Ovary (tissue), 9 donors: Measurements from ENCODE around the gene KRTAP20-1. TPM values are rescaled to one million over a fixed set of nuclear protein-coding genes. Genes with fewer than 3 reads are reported as not detected.

Source experiments
- DNase-seq, 5 donors: peaks; one replicate each; pipeline ENCODE4 v3.0.0-alpha.2; 2019 to 2020
- H3K27ac ChIP-seq, 2 donors: fragments of 200-600 bp; one replicate each; pipeline versions ENCODE4 v1.5.1 to v1.8.0; 2019 to 2022
- H3K27me3 ChIP-seq: fragments of 200-600 bp; one replicate; pipeline ENCODE4 v1.8.0; 2022
- H3K36me3 ChIP-seq: fragments of 200-600 bp; sonication (generic); one replicate; pipeline ENCODE4 v1.5.1; 2019
- H3K4me1 ChIP-seq: one replicate; pipeline ENCODE4 v1.8.1; 2013; ENCODE audit warnings: mild to moderate bottlenecking, moderate library complexity; ENCODE audit not compliant: insufficient read depth
- H3K4me3 ChIP-seq: fragments of 200-600 bp; sonication (generic); one replicate; pipeline ENCODE4 v1.5.1; 2017
- H3K9me3 ChIP-seq, 2 donors: fragments of 200-600 bp in 1 of 2; sonication (generic) in 1 of 2; one replicate each; pipeline versions ENCODE4 v1.5.1 to v1.8.1; 2013 to 2019; ENCODE audit warnings: mild to moderate bottlenecking in 1 of 2, moderate library complexity in 1 of 2
- CTCF ChIP-seq, 3 donors: fragments of 450-650 bp in 2 of 3; fragments of 200-600 bp in 1 of 3; IDR thresholded peaks; one replicate each; pipeline versions ENCODE4 v1.5.1 to v1.8.0; 2016 to 2022; ENCODE audit warnings: antibody characterized with exemption in 3 of 3, mild to moderate bottlenecking in 1 of 3
- EP300 ChIP-seq: sonication (generic); formaldehyde crosslinking; IDR thresholded peaks from one replicate; pipeline ENCODE4 v1.6.1; 2017; ENCODE audit warnings: antibody characterized with exemption
- POLR2A ChIP-seq: fragments of 450-650 bp; IDR thresholded peaks from one replicate; pipeline ENCODE4 v1.6.1; 2017; ENCODE audit warnings: antibody characterized with exemption, mild to moderate bottlenecking, moderate library complexity
- WGBS, 3 donors: extraction: QIAGEN DNeasy Blood & Tissue Kit in 1 of 3; methylation state at CpG; one replicate each; pipeline versions ENCODE4 v1.1.5 to v1.1.7; 2013 to 2017; 5-methylcytosine and 5-hydroxymethylcytosine counted together
- intact Hi-C, 4 donors: fragments of 100-400 bp; cut with DNase I; formaldehyde crosslinking; loops; one replicate each; pipeline versions ENCODE4 v1.11.0 to v1.15.1; 2022 to 2023
- polyA plus RNA-seq, 2 donors: library from polyadenylated mRNA; stranded (reverse); fragments of 200-250 nt in 1 of 2; fragments of 350-450 nt in 1 of 2; fragmentation: Illumina TruSeq in 1 of 2; extraction: RNeasy Lipid Tissue Mini Kit (QIAGEN cat#74804) in 1 of 2; gene quantifications; one replicate each; pipeline ENCODE4 v1.2.3, GENCODE V29; 2013 to 2014
- small RNA-seq: library from RNA; depleted of rRNA; stranded (forward); fragments of <200 nt; gene quantifications from one replicate; pipeline ENCODE3, GENCODE V24; 2016
- total RNA-seq, 7 donors: library from RNA; depleted of rRNA in 2 of 7; stranded (reverse); fragments of >200 nt in 2 of 7; fragmentation: NEBNext Ultra II Directional in 3 of 7; extraction: Animal tissue kit (Norgen Biotek cat#: 25700) in 3 of 7; gene quantifications; one replicate each; pipeline versions ENCODE4 v1.1.0 to v1.2.4, GENCODE V29; 2016 to 2023
- donor health status: DM: no; HTN: no; CAD: no; lungs with moderate emphysema.
- donor health status: DM: no; HTN: no; CAD: no.
- donor health status: Bipolar disorder and iron deficiency.
- donor health status: DM: yes; HTN: yes; CAD: no.
- donor health status: DM: no; HTN: no; CAD: no.
- donor health status: DM: yes; HTN: yes; CAD: no.

The KRTAP20-1 gene
- total and polyA plus RNA-seq, 9 donors, result not detected

- 79 to 93% (median 85%) methylated on average over 3 of the region's 3 CpGs for WGBS, 3 donors
- H3K4me3 ChIP-seq, result no peak overlapping the region
- no peak overlapping the region for H3K27ac ChIP-seq
- TF ChIP-seq EP300 (no peak), CTCF (IDR thresholded peaks at IDR 0.05) (no peak), POLR2A (no peak)
- DNase-seq, result no peak
- no peaks in the 10 kb centered on the region for H3K27me3 ChIP-seq
- H3K36me3 ChIP-seq, result no peaks in the 10 kb centered on the region
- intact Hi-C loops, result no loop called here
- H3K9me3 ChIP-seq, result no peaks in the 10 kb centered on the region
- H3K4me1 ChIP-seq, result no peaks in the 10 kb centered on the region
These were observed 22.5 kb downstream of the KRTAP20-1 start for GRCh38 chr21:30638686-30639085.

GRCh38 chr21:30642564-30642963, 26.3 kb downstream of the KRTAP20-1 start, which contains the start of gene KRTAP20-3:
Gene KRTAP20-3 (plus strand): TSS chr21:30642864.
- no peaks in the 10 kb centered on the region for H3K36me3 ChIP-seq
- no peak within 1 kb of the TSS for H3K27ac ChIP-seq
- intact Hi-C loops, result no loop called here
- 78 to 83% (median 80%) methylated on average over 2 of the region's 2 CpGs for WGBS, 3 donors
- TF ChIP-seq CTCF (IDR thresholded peaks at IDR 0.05) (no peak), POLR2A (no peak), EP300 (no peak)
- H3K4me1 ChIP-seq, result no peaks in the 10 kb centered on the region
- DNase-seq, result no peak
- no peak within 1 kb of the TSS for H3K4me3 ChIP-seq
- H3K27me3 ChIP-seq, result no peaks in the 10 kb centered on the region
- no peaks in the 10 kb centered on the region for H3K9me3 ChIP-seq

GRCh38 chr21:30646904-30647414, 30.7 kb downstream of the KRTAP20-1 start:
- Histone ChIP-seq H3K27ac (no peak overlapping the region), H3K36me3 (no peaks in the 10 kb centered on the region), H3K27me3 (no peaks in the 10 kb centered on the region), H3K4me1 (no peaks in the 10 kb centered on the region), H3K9me3 (no peaks in the 10 kb centered on the region), H3K4me3 (no peak overlapping the region)
- DNase-seq, result no peak
- WGBS, 3 donors, result 73 to 79% (median 77%) methylated on average over 1 of the region's 1 CpG
- intact Hi-C loops, result no loop called here
- TF ChIP-seq CTCF (IDR thresholded peaks at IDR 0.05) (no peak), EP300 (no peak), POLR2A (no peak)

- no peak overlapping the region for H3K4me3 ChIP-seq
- intact Hi-C loops, result no loop called here
- DNase-seq, result no peak
- H3K4me1 ChIP-seq, result no peaks in the 10 kb centered on the region
- no peak overlapping the region for H3K27ac ChIP-seq
- TF ChIP-seq POLR2A, result no peak
- TF ChIP-seq CTCF (IDR thresholded peaks at IDR 0.05), result no peak
- TF ChIP-seq EP300, result no peak
- H3K36me3 ChIP-seq, result no peaks in the 10 kb centered on the region
- H3K27me3 ChIP-seq, result no peaks in the 10 kb centered on the region
- no peaks in the 10 kb centered on the region for H3K9me3 ChIP-seq
These were observed 36.7 kb downstream of the KRTAP20-1 start for GRCh38 chr21:30652891-30653290.

Small RNAs within 50 kb of the gene (small RNA-seq; reads per million reads assigned to genes)
- gene KRTAP20-1, result not detected
- gene KRTAP20-3, result not detected
- gene KRTAP20-4, result not detected
- not detected for gene KRTAP22-1
- gene KRTAP22-2, result not detected

Other genes starting within 250 kb of the KRTAP20-1 start
- not detected for gene KRTAP13-2, start 244.2 kb upstream of the KRTAP20-1 start, total RNA-seq
- not detected for gene KRTAP13-2, start 244.2 kb upstream of the KRTAP20-1 start, polyA plus RNA-seq
- not detected for gene KRTAP13-1, start 220.4 kb upstream of the KRTAP20-1 start, total RNA-seq
- gene KRTAP13-1, start 220.4 kb upstream of the KRTAP20-1 start, polyA plus RNA-seq, result not detected
- gene KRTAP13-3, start 190.5 kb upstream of the KRTAP20-1 start, total RNA-seq, result not detected
- gene KRTAP13-3, start 190.5 kb upstream of the KRTAP20-1 start, polyA plus RNA-seq, result not detected
- gene KRTAP13-4, start 186.2 kb upstream of the KRTAP20-1 start, total RNA-seq, result not detected
- not detected for gene KRTAP13-4, start 186.2 kb upstream of the KRTAP20-1 start, polyA plus RNA-seq
- gene KRTAP15-1, start 176.2 kb upstream of the KRTAP20-1 start, total RNA-seq, result not detected
- not detected for gene KRTAP15-1, start 176.2 kb upstream of the KRTAP20-1 start, polyA plus RNA-seq
- gene KRTAP19-1, start 136.1 kb upstream of the KRTAP20-1 start, total RNA-seq, result not detected
- gene KRTAP19-1, start 136.1 kb upstream of the KRTAP20-1 start, polyA plus RNA-seq, result not detected
- not detected for gene KRTAP19-2, start 129.0 kb upstream of the KRTAP20-1 start, total RNA-seq
- not detected for gene KRTAP19-2, start 129.0 kb upstream of the KRTAP20-1 start, polyA plus RNA-seq
- gene KRTAP19-3, start 124.4 kb upstream of the KRTAP20-1 start, total RNA-seq, result not detected
- not detected for gene KRTAP19-3, start 124.4 kb upstream of the KRTAP20-1 start, polyA plus RNA-seq
- not detected for gene KRTAP19-4, start 119.3 kb upstream of the KRTAP20-1 start, total RNA-seq
- not detected for gene KRTAP19-4, start 119.3 kb upstream of the KRTAP20-1 start, polyA plus RNA-seq
- gene KRTAP19-5, start 114.3 kb upstream of the KRTAP20-1 start, total RNA-seq, result not detected
- not detected for gene KRTAP19-5, start 114.3 kb upstream of the KRTAP20-1 start, polyA plus RNA-seq
- not detected for gene KRTAP19-6, start 74.6 kb upstream of the KRTAP20-1 start, total RNA-seq
- not detected for gene KRTAP19-6, start 74.6 kb upstream of the KRTAP20-1 start, polyA plus RNA-seq
- gene KRTAP19-7, start 55.1 kb upstream of the KRTAP20-1 start, total RNA-seq, result not detected
- not detected for gene KRTAP19-7, start 55.1 kb upstream of the KRTAP20-1 start, polyA plus RNA-seq
- gene KRTAP22-2, start 26.0 kb upstream of the KRTAP20-1 start, total RNA-seq, result not detected
- gene KRTAP22-2, start 26.0 kb upstream of the KRTAP20-1 start, polyA plus RNA-seq, result not detected
- gene KRTAP6-3, start 24.0 kb upstream of the KRTAP20-1 start, total RNA-seq, result not detected
- not detected for gene KRTAP6-3, start 24.0 kb upstream of the KRTAP20-1 start, polyA plus RNA-seq
- gene KRTAP6-2, start 17.5 kb upstream of the KRTAP20-1 start, total RNA-seq, result not detected
- not detected for gene KRTAP6-2, start 17.5 kb upstream of the KRTAP20-1 start, polyA plus RNA-seq
- gene KRTAP22-1, start 15.3 kb upstream of the KRTAP20-1 start, total RNA-seq, result not detected
- not detected for gene KRTAP22-1, start 15.3 kb upstream of the KRTAP20-1 start, polyA plus RNA-seq
- gene KRTAP6-1, start 2.5 kb upstream of the KRTAP20-1 start, total RNA-seq, result not detected
- not detected for gene KRTAP6-1, start 2.5 kb upstream of the KRTAP20-1 start, polyA plus RNA-seq
- not detected for gene KRTAP20-4, start 4.2 kb downstream of the KRTAP20-1 start, total RNA-seq
- gene KRTAP20-4, start 4.2 kb downstream of the KRTAP20-1 start, polyA plus RNA-seq, result not detected
- not detected for gene KRTAP20-2, start 18.8 kb downstream of the KRTAP20-1 start, total RNA-seq
- not detected for gene KRTAP20-2, start 18.8 kb downstream of the KRTAP20-1 start, polyA plus RNA-seq
- gene KRTAP20-3, start 26.4 kb downstream of the KRTAP20-1 start, total RNA-seq, result not detected
- gene KRTAP20-3, start 26.4 kb downstream of the KRTAP20-1 start, polyA plus RNA-seq, result not detected
- gene KRTAP21-3, start 102.4 kb downstream of the KRTAP20-1 start, total RNA-seq, result not detected
- gene KRTAP21-3, start 102.4 kb downstream of the KRTAP20-1 start, polyA plus RNA-seq, result not detected
- gene KRTAP21-2, start 130.8 kb downstream of the KRTAP20-1 start, total RNA-seq, result not detected
- gene KRTAP21-2, start 130.8 kb downstream of the KRTAP20-1 start, polyA plus RNA-seq, result not detected
- gene KRTAP21-1, start 139.0 kb downstream of the KRTAP20-1 start, total RNA-seq, result not detected
- gene KRTAP21-1, start 139.0 kb downstream of the KRTAP20-1 start, polyA plus RNA-seq, result not detected
- not detected for gene KRTAP8-1, start 196.8 kb downstream of the KRTAP20-1 start, total RNA-seq
- gene KRTAP8-1, start 196.8 kb downstream of the KRTAP20-1 start, polyA plus RNA-seq, result not detected
- not detected for gene KRTAP7-1, start 213.3 kb downstream of the KRTAP20-1 start, total RNA-seq
- not detected for gene KRTAP7-1, start 213.3 kb downstream of the KRTAP20-1 start, polyA plus RNA-seq